CD4-positive, alpha-beta T cell treated with Interleukin-4 for 1 hour (primary cell): Measurements from ENCODE around the gene STXBP4.

ENCODE experiments used
- DNase-seq, 2 donors: peaks; one replicate each; pipeline ENCODE4 v3.0.0-alpha.2; 2020 to 2022

The STXBP4 gene, protein sequence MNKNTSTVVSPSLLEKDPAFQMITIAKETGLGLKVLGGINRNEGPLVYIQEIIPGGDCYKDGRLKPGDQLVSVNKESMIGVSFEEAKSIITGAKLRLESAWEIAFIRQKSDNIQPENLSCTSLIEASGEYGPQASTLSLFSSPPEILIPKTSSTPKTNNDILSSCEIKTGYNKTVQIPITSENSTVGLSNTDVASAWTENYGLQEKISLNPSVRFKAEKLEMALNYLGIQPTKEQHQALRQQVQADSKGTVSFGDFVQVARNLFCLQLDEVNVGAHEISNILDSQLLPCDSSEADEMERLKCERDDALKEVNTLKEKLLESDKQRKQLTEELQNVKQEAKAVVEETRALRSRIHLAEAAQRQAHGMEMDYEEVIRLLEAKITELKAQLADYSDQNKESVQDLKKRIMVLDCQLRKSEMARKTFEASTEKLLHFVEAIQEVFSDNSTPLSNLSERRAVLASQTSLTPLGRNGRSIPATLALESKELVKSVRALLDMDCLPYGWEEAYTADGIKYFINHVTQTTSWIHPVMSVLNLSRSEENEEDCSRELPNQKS

GRCh38 chr17:54968262-54968987 is at the start of gene STXBP4, which contains the start of gene COX11:
STXBP4 (plus strand) TSS chr17:54968765; CDS start chr17:54986220, 17,455 bp downstream.
COX11 (minus strand) TSS chr17:54968654; CDS start chr17:54968646, 8 bp downstream.
- peak; percentile 96 for DNase-seq

- no peak for DNase-seq
Observed at GRCh38 chr17:54919425-54919824, 49.1 kb upstream of the STXBP4 start.

DNA sequence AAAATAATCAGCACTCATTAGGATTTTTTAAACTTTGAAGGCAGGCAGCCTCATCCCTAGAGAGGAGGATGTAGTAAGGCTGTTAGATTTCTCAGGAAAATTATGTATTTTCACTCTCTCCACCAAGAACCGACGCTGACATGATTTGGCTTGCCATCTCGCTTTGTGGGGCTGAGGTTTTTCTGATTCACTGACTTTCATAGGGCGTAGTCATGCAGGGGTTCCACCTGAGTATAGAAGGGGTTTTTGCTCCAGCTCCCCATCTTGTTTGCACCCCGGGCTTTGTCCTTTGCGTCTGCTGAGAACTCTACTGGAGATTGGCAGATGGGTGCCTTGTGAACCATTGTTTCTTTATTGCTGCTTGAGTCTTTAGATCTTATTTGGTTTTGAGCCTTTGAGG is 47.7 kb upstream of the STXBP4 start:
- no peak for DNase-seq

DNA sequence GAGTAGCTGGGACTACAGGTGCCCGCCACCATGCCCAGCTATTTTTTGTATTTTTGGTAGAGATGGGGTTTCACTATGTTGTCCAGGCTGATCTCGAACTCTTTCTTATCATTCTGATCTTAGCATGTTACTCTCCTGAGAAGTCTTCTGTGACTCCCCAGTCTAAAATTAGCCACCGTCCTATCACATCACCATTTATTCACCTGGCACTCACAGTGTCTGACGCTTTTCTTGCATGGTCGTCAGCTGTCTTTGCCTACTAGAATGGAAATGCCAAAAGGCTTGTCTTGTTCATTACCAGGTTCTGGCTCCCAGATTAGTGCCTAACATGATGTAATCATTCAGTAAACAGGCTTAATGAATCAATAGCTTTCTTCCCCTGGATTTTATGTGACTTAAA is 44.2 kb upstream of the STXBP4 start:
- DNase-seq, result no peak

GRCh38 chr17:54927525-54927924 is 41.0 kb upstream of the STXBP4 start:
- no peak for DNase-seq

DNA sequence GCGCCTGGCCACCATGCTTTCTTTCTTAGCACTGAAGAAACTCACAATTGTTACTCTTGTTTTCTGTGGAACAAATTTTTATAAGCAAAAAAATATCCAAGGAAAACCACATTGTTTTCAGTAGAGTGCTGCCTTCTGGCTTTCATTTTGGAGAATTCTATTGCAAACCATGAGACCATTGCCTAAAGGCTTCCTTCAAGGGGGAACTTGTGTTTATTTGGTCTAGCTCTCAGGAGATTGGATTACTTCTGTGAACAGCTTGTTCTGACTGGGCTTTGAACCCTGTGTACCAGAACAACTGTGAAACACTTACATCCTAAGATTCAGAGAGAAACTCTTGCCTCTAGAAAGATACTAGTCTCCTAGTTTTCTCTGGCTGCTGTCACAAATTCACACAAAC is 35.9 kb upstream of the STXBP4 start:
- DNase-seq, result no peak

GRCh38 chr17:54933921-54934320 is 34.6 kb upstream of the STXBP4 start:
- no peak for DNase-seq

- DNase-seq, result no peak
Observed at GRCh38 chr17:54935471-54935870, 33.1 kb upstream of the STXBP4 start.

GRCh38 chr17:54937018-54937417 is 31.5 kb upstream of the STXBP4 start:
- DNase-seq, result no peak

DNA sequence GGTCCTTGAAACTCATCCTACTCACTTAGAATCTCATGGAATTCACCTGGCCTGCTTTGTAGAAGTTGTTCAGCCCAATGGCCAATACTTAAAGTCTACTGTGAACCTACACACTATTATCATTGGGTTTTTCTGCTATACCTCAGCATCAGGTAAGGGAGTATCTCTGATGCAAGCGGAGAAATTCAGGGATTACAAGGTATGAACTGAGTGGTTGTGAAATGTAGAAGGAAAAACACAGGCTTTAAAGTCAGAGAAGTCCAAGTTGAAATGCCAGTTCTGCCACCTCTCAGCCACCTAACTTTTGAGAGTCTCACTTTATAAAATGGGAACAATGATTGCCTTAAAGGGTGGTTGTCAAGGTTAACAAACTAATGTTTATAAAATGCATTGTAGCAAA is 31.1 kb upstream of the STXBP4 start:
- DNase-seq, result no peak

GRCh38 chr17:54941285-54941684 is 27.3 kb upstream of the STXBP4 start:
- no peak for DNase-seq

DNA sequence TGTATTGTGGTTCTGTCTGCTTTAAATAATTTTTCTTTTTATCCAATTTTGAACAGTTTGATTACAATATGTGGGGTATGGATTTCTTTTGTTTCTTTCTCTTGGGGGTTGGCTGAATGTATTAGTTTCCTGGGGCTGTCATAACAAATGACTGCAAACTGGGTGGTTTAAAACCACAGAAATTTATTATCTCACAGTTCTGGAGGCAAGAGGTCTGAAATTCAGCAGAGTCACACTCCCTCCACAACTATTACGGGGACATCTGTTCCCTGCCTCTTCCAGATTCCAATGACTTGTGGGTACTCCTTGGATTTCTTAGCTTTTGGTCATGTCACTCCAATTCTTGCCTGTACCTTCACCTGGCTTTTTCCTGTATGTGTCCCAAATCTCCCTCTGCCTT is 23.8 kb upstream of the STXBP4 start:
- DNase-seq, result no peak

GRCh38 chr17:54945231-54945630 is 23.3 kb upstream of the STXBP4 start:
- no peak for DNase-seq

DNA sequence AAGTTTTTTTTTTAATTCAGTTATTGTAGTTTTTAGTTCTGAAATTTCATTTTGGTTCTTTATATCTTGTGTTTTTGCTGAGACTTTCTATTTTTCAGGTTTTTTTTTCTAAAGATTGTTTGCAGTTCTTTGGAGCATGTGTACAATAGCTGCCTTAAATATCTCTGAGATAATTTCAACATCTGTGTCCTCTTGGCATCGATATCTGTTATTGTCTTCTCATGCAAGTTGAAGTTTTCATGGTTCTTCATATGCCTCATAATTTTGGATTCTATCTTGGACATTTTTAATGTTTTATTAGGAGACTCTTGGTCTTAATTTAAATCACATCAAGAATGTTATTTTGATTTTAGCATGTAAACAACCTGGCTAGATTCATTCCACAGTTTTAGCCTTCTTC is 22.9 kb upstream of the STXBP4 start:
- DNase-seq, result no peak

- no peak for DNase-seq
Observed at GRCh38 chr17:54947396-54947795, 21.2 kb upstream of the STXBP4 start.

DNA sequence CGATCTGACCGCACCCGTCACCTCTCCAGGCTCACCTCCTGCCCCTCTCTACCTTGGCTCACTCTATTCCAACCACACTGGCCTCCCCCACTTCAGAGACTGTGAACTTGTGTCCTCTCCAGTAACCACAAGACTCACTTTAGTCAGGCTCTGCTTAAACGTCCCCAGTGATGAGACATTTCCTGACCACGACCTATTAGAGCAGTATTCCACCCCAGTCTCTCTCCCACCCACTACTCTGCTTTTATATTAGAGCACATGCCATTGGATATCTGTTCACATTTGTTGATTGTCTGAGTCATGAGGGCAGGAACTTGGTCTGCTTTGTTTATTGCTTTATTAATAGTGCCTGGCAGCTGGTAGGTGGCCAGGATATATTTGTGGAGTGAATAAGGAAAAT is 20.2 kb upstream of the STXBP4 start:
- no peak for DNase-seq

DNA sequence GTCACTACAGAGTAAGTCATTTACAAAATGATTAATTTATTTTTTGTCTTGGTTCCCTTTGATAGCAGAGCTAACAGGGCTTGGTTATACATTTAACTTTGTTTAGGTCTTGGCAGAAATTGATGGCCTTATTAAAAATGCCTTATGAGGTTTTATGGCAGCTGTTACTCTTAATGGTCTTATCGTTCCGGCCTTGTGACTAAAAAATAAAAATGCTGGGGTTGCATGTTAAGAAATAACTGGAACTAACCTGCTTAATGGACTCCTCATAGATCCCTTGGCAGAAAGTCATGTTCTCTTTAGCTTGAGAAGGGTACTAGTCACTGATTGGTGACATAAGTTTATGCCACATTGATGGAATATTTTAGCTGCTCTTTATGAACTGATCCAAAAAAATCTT is 18.4 kb upstream of the STXBP4 start:
- DNase-seq, result no peak

DNA sequence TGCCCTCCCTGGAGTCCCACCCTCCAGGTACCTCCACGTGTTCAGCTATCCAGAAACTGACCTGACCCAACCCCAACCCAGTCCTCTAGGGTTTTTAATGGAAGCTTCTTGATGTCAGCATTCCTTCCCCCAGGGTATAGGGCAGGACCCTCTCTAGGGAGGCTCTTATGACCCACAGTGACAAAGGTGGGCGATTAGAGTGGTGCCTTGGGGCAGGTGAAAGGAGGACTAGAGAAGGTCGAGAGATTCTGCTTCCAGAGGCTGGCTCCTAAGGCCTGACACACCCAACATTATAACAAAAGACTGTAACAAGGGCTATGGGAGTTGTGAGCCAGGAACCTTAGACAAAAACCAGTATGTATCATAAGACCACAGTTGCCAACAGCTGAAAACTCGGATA is 17.3 kb upstream of the STXBP4 start:
- no peak for DNase-seq

DNA sequence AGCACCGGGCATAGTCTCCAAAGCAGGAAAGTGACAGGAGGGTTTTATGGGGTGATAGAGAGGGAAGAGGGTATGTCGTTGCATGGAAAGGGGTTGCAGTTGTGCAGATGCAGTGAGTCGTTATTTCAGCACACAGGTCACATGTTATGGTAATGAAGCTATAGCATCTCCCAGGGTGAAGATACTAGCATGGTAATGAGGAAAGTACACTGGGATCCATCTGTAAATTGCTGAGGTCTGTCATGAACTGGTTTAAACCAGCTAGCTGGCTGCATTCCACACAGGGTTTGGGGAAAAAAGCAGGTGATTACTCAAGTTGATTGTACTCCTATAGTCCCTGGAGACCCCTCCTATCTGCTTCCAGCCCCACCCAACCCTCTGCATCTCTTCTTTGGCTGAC is 11.8 kb upstream of the STXBP4 start:
- no peak for DNase-seq

- peak in 1 of 2 donors; percentile 58 for DNase-seq
Observed at GRCh38 chr17:54967621-54968261, 824 bp upstream of the STXBP4 start.

DNA sequence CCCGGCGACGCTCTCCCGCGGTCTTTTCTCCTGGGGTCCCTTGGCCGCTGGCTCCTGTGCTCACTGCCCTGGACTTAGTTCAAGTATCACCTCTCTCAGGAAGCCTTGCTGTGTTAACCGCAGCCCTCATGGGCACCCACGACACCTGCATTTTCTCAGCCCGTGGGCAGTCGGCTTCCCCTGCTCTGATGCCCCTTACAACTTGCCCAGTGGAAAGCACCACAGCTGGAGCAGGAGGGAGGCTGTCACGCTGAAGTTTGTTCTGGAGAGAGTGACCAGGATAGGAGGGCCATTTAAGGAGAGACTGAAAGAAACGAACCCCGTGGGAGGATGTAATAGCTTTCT is 395 bp downstream of the STXBP4 start:
- peak in 1 of 2 donors; percentile 12 for DNase-seq

DNA sequence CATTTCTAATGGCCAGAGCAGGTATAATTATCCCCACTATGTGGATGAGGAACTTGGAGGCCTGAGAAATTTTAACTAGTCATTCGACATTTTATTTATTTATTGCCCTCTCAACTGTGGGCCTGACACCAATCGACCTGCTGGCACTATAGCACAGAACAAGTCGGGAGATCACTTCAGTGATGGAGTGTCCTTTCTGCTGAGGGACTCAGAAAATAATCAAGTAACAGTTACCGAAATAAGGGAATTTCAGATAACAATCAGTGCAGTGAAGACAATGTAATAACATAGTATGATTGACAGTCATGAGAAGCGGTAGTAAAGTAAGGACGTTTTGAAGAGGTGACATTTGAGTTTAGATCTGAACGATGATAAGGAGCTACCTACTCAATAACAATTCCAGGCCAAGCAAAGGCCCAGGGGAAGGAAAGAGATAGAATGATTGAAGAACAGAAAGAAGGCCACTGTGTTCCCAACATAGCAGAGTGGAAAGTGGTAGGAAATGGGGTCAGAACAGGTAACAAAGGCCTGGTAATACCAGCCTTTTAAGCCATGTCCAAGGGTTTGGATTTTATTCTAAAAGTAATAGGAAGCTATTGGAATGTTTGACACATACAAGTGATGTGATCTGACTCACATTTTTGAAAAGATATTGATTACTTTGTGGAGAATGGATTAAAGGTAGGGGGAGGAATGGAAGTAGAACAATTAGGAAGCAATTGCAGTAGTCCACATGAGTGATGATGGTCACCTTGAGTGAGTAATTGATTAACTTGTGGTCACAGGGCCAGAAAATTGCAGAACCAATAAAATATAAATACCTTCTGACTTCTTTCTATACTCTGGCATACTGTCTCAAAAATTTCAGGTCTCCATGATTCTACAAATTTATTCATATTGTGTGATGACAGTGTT is 1.4 kb downstream of the STXBP4 start:
- peak in 1 of 2 donors; percentile 5 for DNase-seq
